BJ (cell line): ENCODE measurements around the gene MEIS3. TPM values are rescaled to one million over a fixed set of nuclear protein-coding genes. Genes with fewer than 3 reads are reported as not detected.
A peak's percentile ranks its signal among the peaks of the same experiment; 100 is the strongest.

ENCODE experiments used
- CTCF ChIA-PET: fragments of 350-600 bp; formaldehyde crosslinking; extraction: SDS; loops from one replicate; lab custom pipeline; 2021; ENCODE audit warnings: antibody characterized with exemption, inconsistent platforms; lab: Yijun Ruan, JAX
- POLR2A ChIA-PET: fragments of 300-600 bp; sonication (Branson Sonifier 250); formaldehyde crosslinking; extraction: SDS; loops from one replicate; lab custom pipeline; 2021; ENCODE audit warnings: antibody characterized with exemption; lab: Charles Lee
- DNase-seq: peaks from one replicate; pipeline ENCODE4 v3.0.0-alpha.2; 2011; ENCODE audit warnings: low read depth
- H3K27me3 ChIP-seq: 2 replicates; pipeline ENCODE4 v1.6.0; 2011; ENCODE audit warnings: low read length; ENCODE audit not compliant: control insufficient read depth, insufficient read depth
- H3K36me3 ChIP-seq: 2 replicates; pipeline ENCODE4 v1.5.1; 2011; ENCODE audit warnings: low read length; ENCODE audit not compliant: control insufficient read depth, insufficient read depth
- H3K4me3 ChIP-seq: 2 replicates; pipeline ENCODE4 v1.5.1; 2011; ENCODE audit warnings: low read depth, mild to moderate bottlenecking, control low read depth, low read length
- CTCF ChIP-seq: IDR thresholded peaks from 2 replicates; pipeline ENCODE4 v1.5.1; 2011; ENCODE audit warnings: low read depth, mild to moderate bottlenecking, control low read depth, inconsistent platforms, low read length, moderate library complexity; ENCODE audit not compliant: insufficient read depth
- polyA plus RNA-seq: library from polyadenylated mRNA; depleted of rRNA; stranded (reverse); fragments of >200 nt; gene quantifications from 2 replicates; pipeline ENCODE4 v1.2.3, GENCODE V29; 2011; rRNA removed

Gene MEIS3
- polyA plus RNA-seq, 1 experiment, result 51.3 TPM

- ChIA-PET CTCF (interaction anchor here (1.1 to 1.9 kb wide), 2 partner anchors 9 to 63 kb away, joined by 4 to 5 read pairs; partner anchors contain the start of gene DHX34), POLR2A (no interaction called here)
- no peaks in the 10 kb centered on the region for H3K27me3 ChIP-seq
- DNase-seq, result no peak
- H3K36me3 ChIP-seq, result peaks cover 37% of the 10 kb centered on the region
- TF ChIP-seq CTCF, result 0 out of 2 replicates have a peak, but pooled peaks have one; percentile 12
- H3K4me3 ChIP-seq, result no peak overlapping the region
These were observed 61.3 kb downstream of the MEIS3 start for GRCh38 chr19:47357788-47358680.

GRCh38 chr19:47356900-47357299, 62.4 kb downstream of the MEIS3 start:
- ChIA-PET POLR2A (no interaction called here), CTCF (no interaction called here)
- no peak for DNase-seq
- H3K36me3 ChIP-seq, result peaks cover 37% of the 10 kb centered on the region
- H3K27me3 ChIP-seq, result no peaks in the 10 kb centered on the region
- TF ChIP-seq CTCF, result no peak
- H3K4me3 ChIP-seq, result no peak overlapping the region

GRCh38 chr19:47353307-47353712, 66.0 kb downstream of the MEIS3 start:
- H3K27me3 ChIP-seq, result no peaks in the 10 kb centered on the region
- CTCF ChIA-PET, result no interaction called here
- H3K4me3 ChIP-seq, result no peak overlapping the region
- DNase-seq, result no peak
- H3K36me3 ChIP-seq, result peaks cover 24% of the 10 kb centered on the region
- POLR2A ChIA-PET, result no interaction called here
- no peak for TF ChIP-seq CTCF

Other genes with a start within 250 kb of the MEIS3 start
- 5.2 and 5.7 TPM in 2 replicates for gene BBC3, start 188.3 kb downstream of the MEIS3 start, polyA plus RNA-seq
- 4.1 and 5.5 TPM in 2 replicates for gene CCDC9, start 163.0 kb downstream of the MEIS3 start, polyA plus RNA-seq
- 2.2 and 2.9 TPM in 2 replicates for gene INAFM1, start 144.6 kb downstream of the MEIS3 start, polyA plus RNA-seq
- gene C5AR1, start 109.7 kb downstream of the MEIS3 start, polyA plus RNA-seq, result 0.42 TPM in 2 replicates
- gene C5AR2, start 87.4 kb downstream of the MEIS3 start, polyA plus RNA-seq, result 0.01 TPM in 1 of 2 replicates, not detected in the other
- 4.1 and 6.4 TPM in 2 replicates for gene DHX34, start 70.2 kb downstream of the MEIS3 start, polyA plus RNA-seq
- 0.02 TPM in 1 of 2 replicates, not detected in the other for gene SLC8A2, start 52.4 kb upstream of the MEIS3 start, polyA plus RNA-seq
- 7.0 and 12.1 TPM in 2 replicates for gene KPTN, start 64.7 kb upstream of the MEIS3 start, polyA plus RNA-seq
- gene NAPA, start 95.5 kb upstream of the MEIS3 start, polyA plus RNA-seq, result 100 and 203 TPM in 2 replicates
- gene ZNF541, start 153.6 kb upstream of the MEIS3 start, polyA plus RNA-seq, result 0.05 and 0.06 TPM in 2 replicates
- 0.53 and 0.63 TPM in 2 replicates for gene BICRA, start 189.6 kb upstream of the MEIS3 start, polyA plus RNA-seq